HG03460 (cell line): ENCODE results near the gene CNTN1.
A peak's percentile ranks its signal among the peaks of the same experiment; 100 is the strongest.

Experiments used
- ATAC-seq: cut with Tn5 transposase; IDR thresholded peaks from one replicate; pipeline ENCODE4 v1.9.1; 2021; ENCODE audit not compliant: unreplicated experiment

The CNTN1 gene

DNA sequence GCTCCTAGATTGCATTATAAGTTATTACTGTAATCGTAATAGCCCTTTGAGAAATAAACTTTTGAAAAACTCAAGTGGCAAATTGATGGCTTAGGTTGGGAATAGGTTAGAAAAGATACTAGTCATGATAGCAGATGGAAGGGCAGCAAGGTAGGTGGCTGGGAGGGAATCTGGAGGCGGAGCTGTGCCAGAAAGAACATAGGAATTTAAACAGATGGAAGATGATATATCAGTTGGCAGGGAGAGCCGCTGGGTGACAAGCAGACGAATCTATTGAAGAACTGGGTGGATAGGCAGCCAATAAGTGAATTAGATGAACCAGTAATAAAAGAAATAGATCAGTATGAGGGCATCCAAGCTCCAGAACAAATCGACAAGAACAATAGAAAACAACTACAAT is 142.1 kb downstream of the CNTN1 start:
- ATAC-seq, result no peak

DNA sequence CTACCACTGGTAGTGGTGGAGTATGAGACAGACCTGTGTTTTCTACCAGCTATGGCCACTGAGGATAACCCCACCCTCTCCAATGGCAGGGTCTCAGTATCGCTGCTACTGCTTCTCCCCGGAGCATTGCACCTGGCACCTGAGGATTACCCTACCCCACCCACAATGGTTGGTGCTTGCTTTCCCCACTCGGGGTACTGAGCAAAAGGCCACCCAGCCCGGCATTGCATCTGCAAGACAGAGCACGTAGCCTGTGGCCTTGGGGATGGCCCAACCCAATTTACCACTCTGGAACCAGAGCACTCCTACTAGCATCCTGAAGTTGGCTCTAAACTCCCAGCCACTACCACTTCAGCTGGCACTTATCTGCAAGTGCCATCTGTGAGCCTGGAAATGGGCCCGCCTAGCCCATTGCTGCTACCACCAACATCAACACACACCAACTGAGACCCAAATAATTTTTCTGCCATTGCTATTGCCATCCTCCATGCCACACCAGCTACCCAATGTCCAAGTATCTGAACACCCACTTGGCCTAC is 145.7 kb downstream of the CNTN1 start:
- no peak for ATAC-seq

DNA sequence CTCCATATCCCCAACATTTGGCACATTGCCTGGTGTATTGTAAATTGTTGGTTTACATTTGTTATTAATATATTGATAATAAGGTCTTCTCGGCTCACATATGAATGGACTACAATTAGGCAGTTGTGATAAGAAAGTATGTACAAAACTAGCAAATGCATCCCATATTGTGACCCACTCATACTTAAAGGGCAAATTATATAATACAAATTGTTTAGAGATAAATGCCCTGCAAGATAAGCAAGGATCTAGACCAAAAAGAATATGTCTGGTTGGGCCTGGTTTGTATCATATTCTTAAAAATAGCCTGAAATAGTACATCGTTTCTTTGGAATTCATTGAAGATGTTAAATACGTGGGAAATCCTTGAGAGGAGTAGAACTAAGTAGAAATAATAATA is 151.3 kb downstream of the CNTN1 start:
- ATAC-seq, result no peak

DNA sequence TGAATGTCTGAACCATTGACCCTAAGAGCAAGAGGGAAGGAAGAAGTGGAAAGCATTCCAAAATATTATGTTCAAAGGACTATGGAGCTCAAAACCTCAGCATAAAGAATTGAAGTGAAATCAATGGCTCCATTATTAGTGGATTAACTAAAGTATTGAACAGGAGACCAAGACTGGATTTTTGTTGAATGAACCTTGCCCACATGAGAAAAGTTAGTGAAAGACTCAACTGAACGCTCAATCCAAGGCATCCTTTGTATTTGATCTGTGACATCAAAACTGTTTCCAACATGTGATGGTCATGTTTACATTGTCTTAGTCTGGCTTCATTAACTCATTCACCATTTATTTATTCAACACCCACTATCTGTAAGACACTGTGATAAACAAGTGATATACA is 161.0 kb downstream of the CNTN1 start:
- no peak for ATAC-seq

DNA sequence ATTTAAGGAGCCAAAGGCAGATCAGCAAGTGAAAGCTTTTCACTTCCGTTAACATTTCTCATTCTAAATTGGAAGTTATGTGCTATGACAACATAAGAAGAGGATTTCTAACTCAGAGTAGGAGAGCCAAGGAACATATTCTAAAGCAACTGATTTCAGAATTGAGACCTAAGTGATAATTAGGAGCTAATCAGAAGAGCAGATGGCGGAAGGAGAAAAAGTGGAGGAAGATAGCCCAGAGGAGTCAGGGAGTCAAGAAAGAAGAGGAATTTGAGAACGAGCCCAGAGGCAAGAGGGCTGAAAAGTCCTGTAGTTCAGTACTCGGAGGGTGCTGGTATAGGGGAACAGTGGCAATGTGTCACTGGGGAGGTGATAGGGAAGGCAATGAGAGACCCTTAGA is 162.4 kb downstream of the CNTN1 start:
- ATAC-seq, result no peak

DNA sequence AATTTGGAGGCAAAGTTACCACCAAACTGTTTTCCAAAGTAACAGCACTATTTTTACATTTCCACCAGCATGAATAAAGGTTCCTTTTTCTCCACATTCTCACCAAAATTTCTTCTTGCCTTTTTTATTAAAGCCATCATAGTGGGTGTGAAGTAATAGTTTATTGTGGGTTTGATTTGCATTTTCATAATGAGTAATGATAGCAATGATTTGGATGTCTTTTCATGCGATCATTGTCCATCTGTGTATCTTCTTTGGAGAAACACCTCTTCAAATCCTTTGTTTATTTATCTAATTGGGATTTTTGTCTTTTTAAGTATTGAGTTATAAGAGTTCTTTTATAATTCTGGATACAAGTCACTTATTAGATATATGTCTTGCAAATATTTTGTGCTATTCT is 172.7 kb downstream of the CNTN1 start:
- ATAC-seq, result no peak

DNA sequence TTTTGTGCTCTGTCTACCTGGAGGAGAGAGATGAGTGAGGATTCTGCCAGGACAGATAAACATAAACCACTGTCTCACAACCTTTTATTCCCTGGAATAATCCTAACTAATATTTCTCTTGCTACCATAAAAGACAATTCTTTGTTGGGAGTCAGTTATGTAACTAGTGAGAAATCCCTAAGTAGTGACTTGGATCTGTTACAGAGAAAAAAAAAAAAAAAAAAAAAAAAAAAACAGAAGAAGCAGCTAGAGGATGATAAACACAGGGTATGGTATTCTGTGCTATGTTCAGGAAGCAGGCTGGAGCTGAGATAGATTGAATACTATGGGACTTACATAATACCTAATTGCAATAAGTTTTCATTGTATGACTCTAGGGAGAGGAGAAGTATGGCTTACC is 178.7 kb downstream of the CNTN1 start:
- ATAC-seq, result no peak

DNA sequence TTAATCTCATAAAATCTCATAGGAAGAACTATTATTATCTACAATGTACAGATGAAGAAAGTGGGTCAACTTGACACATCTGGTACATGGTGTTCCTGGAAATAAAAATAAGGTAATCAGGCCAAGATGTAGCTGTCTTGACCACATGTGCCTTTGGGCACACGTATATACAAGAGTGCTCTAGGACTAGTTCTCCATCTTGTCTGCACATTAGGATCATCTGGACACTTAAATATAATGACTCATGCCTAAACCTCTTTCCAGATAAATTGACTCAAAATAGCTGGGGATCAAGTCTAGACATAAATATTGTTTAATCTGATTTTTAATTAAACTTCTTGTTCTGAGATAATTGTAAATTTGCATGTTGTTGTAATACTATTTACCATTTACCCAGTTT is 182.6 kb downstream of the CNTN1 start:
- ATAC-seq, result no peak

DNA sequence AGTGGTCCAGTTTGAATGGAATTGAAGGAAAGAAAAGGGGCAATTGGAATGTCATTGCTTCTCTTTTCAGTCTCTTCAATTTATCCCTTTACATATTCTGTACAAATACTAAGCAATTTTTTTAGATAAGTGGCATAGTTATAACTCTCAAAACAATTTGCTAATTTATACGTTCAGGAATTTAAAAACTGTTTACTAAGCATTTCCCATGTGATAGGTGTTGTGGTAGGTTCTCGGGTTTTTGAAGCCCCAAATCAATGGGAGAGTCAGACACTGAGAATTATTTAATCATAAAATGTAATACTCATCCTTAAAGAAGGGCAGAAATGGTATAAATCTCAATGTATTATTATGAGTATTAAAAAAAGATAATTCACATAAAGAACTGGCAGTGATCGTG is 197.1 kb downstream of the CNTN1 start:
- no peak for ATAC-seq

DNA sequence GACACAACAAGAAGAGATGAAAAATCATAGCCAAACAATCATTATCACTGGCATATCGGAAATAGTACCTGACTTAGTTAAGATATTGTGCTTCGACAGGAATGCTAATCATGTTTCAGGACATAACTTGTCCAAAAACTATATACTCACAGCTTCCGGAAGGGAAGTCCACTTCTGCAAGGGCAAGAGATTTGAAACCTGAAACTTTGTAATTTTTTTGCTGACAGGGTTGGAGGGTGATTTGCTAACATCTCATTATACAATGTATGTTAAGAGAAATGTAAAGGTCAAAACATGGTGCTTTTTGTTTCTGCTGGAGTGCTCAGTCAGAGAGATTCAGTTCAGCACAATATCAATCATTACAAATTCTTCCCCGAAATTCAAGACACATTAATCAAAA is 200.3 kb downstream of the CNTN1 start:
- no peak for ATAC-seq

DNA sequence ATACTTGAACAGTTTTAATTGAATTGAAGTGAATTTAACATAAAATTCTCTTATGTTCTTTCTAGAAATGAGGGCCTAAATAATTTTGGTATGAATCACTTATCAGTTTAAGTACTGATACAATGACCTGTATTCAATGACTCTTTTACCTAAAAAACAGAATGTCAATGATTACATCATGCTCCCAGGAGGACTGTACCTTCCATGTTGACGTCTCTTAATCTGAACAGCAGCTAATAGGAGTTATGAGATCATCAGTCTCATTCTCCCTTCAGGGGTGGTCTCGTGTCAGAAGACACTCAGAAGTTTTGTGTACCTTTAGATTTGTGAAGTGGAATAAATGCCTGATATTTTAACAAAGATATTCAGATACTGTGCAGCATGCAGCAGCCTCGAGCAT is 206.3 kb downstream of the CNTN1 start:
- no peak for ATAC-seq

DNA sequence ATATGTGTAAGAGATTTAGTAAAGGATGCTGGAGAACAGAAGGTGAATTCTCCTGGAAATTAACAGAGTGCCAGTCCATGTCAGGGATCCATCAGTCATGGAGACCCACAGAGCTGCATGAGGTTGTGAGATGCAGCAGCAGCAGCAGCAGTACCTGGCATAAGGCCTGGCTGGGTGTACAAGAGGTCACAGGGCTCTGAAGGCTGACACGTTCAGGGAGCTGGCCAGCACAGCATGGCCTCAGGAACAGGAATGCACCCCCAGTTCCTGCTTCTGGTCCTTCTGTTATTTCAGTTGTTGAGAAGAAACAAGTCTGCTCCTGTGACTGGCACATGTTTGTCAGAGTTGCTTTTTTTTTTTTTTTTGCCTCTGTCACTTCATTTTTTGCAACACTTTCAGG is 210.8 kb downstream of the CNTN1 start:
- no peak for ATAC-seq

DNA sequence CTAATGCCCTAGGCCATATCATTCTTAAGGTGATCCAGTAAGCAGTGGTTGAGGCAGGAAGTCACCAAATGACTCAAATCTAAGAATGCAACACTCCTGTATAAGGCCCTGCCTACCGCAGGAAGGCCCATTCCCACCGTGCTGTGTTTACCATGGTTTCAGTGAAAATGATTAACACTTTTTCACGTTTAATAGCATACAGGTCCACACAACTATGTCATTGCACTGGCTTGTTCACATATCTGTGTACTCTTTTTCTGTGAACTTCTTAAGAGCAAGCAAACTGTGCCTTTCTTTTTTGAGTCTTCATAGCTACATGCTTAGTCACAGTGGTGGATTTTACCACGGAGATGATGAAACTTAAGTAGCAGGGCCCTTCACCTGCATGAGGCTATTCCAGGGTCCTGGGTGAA is 214.9 kb downstream of the CNTN1 start:
- ATAC-seq, result peak; percentile 91

DNA sequence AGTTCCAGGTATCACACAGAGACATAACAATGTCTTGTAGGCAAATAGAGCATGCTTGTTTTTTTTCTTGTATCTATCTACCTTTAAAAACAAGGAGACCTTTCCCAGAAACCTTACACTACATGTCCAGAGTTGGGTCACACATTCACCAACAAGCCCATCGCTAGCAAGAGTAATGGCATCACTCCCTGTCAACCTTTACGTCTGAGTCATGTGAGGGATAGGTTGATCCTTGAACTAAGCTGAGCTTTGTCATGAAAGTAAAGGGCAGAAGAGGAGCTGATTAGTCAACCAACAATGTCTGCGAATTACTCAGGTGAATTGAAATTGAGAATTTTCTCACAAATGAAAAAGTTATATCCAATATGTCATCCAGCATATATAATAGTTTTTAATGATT is 219.4 kb downstream of the CNTN1 start:
- ATAC-seq, result no peak

DNA sequence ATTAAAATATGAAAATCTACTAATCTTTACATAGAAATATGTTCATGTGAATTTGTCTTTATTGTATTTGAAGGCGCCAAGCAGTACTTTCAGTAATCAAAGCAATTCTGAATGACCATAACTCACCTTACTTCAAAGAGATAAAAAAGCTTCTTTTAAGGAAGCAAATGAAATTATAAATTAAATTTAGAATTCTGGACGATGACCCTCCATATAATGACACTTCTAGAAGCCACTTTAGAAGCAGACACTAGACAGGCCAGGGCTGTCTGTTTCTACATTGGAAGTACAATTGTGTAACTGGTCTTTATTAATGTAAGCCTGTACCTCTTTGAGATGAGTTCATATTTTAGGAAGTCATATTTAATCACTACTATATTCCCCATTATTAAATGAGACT is 222.9 kb downstream of the CNTN1 start:
- ATAC-seq, result no peak

DNA sequence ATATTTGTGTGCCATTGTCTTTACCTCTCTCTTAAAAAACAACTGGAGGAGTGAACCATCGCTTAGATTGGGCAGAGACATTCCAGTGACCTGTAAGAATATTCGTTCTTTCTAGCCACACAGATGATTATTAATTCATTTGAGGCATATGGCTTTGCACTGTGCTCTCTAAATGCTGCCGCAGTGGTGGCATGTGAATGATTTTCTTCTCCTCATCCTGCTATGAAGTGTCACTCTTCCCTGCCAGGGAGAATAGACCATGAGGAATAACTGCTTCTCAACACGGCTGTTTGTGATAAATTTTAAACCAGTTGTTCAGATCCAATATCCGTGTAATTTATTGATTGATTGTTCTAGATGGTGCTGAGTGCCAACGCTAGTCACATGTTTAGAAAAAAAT is 225.3 kb downstream of the CNTN1 start:
- no peak for ATAC-seq

DNA sequence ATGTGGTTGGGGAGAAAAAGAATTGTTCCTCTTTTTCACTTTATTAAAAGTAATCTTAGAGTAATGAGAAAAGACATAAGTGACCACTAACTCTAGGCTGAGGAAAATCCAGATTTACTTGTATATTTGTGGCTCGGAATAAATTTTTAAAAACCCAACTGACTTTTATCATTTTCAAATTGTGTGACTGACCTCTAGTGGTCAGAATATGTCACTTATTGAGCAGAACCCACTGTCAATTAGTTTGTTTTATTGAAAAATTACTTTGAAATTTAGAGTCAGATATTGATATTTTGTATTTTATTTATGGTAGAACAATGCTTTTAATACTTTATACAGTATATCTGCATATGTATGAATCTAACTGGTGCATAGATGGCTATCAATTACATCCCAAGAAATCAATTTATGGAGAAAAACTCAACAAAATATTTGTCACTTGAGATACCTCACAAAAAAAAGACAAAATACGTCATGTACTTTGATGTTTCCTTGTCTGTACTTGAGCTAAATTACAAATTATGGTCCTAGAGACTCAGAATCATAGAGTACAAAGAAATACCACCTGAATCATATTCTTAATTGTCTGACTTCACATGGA is 229.4 kb downstream of the CNTN1 start:
- no peak for ATAC-seq

DNA sequence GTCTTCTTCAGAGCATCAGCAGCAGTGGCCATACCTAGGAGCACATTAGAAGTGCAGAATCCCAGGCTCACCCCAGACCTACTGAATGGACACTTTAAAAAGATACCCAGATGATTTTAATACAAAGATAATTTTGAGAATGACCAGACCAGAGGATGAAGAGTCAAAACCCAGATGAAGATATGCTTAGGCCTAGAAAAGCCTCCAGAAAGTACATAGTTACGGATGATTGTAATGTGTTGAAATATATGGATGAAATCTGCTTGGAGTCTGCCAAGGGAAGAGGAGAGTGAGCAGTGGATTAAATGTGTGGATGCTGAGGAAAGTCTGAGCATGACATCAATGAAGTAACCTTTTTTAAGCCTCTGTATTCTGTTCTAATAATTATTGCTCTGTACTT is 245.7 kb downstream of the CNTN1 start:
- no peak for ATAC-seq

DNA sequence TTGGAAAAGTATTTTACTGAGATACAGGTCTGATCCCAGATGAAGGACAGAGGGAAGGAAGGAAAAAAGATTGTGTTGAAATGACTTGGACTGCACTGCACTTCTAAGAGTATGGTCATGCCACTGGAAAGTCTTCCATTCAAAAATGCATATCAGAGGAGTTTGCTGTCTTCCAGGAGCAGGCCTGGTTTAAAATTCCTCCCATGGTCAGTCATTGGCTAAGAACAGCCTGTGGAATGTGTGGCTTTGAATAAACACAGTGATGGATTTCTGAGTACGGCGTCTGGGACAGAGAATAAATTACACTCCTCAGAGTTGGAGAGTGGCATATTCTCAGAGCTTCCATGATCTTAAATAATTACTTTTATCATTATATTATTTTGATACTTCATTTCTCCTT is 250.1 kb downstream of the CNTN1 start:
- ATAC-seq, result no peak

DNA sequence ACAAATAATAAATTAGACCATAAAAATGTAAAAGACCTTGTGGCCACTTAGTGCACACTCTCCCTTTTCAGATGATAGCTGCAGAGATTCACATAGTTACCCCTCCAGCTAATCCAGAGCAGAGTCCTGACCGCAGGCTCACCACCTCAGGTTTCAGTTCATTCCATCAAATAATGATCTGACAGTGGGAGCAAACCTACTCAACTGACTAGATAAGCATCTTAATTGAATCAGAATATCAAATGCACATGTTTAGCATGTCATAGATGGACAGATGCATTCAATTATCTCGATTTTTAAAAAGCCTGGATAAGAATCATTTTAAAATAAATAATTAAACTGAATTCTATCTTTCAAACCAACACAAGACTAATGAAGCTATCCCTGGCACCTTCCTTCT is 253.5 kb downstream of the CNTN1 start:
- ATAC-seq, result no peak

DNA sequence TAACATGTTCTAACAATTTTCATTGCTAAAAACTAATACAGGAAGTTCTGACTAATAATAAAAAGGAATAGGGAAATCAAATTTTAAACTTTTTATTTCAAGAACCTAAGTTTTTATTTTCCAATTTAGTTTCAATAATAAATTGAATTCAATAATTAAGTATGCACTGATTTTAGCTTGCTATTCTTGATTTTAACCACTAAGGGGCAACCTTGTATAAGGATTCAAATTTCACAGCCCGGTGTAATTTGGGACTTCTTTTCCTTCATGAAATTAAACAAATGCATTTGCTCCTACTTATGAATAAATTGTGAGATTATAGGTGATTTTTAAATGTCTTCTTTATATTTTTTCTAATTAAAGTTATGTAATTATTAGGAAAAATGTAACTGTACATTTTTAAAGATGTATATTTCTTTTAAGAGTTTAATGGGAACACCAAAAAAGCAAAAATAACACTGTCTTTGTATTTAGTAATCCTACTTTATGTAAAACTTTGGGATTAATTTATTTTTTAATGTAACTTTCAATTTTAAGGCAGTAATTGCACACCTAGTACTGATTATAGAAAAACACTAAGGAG is 254.5 kb downstream of the CNTN1 start:
- ATAC-seq, result no peak

DNA sequence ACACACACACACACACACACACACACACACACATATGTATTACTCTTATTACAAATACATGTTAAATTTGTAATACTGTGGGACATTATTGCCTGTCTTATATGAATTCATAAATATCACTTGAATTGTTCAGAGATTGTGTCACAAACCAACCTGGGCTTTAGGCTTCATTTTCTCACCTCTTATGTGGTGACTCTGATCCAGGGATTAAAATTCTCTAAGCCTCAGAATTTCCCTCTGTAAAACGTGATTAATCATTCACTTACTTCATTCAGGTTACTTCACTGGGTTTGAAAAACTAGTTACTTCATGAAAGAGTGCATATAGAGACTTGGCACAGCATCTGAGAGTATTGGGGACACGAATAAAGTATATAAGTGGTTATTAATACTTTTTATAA is 255.6 kb downstream of the CNTN1 start:
- no peak for ATAC-seq

DNA sequence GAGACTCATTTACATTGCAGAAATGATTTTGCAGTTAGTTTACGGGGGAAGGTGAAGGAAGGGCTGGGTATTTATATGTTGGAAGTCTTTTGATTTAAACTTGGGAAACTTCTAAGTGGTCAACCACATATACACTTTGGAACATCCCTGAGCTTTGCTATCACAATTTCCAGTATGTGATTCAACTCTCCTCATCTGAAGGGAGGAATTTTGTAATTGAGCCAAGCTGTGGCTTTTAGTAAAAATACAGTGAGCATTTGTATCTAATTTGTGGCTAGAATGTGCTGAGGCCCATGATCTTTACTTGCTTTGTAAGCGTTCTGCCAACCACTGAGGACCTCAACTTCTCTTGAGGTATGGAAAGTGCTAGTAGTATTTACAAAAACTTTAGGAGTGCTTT is 260.8 kb downstream of the CNTN1 start:
- no peak for ATAC-seq
